NCI-H2029 (cell line): Measurements from ENCODE around the gene ABCB6.

Experiments used
- DNase-seq: peaks from one replicate; lab custom pipeline; 2025; lab: John Stamatoyannopoulos, UW

ABCB6 gene

DNA sequence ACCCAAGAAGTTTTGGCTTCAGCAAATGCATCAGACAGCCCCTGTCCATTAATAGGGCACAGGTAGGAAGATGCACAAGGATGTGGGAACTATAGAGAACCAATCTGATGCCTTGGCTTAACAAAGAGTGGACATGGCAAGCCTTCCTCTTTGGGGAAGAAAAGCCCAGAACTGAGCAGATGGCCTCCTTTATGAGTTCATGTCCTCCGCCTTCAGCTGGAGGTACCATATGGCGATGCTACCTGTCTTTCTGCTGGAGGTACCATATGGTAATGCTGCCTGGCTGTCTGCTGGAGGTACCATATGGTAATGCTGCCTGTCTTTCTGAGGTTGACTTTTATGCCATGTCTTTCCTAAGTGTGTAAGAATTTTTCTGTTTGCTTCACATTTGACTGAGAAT lies 34.6 kb downstream of the ABCB6 start:
- no peak for DNase-seq

DNA sequence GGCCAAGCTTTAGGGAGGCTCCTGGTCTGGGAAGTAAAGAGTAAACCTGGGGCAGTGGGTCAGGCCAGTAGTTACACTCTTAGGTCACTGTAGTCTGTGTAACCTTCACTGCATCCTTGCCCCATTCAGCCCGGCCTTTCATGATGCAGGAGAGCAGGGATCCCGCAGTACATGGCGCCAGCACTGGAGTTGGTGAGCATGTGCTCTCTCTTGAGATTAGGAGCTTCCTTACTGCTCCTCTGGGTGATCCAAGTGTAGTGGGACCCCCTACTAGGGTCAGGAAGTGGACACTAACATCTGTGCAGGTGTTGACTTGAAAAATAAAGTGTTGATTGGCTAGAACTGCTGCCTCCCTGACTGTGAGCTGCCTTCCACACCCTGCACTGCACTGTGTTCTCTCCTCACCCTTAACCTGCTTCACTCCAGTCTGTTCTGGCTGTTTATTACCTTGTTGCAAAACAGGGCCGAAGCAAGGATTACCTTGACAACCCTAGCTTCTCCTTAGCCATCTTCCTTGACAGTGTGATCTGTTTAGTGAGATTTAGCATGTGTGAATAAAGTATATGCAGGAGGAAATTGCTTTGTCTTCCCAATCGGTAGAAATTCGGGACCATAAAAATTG lies 35.5 kb downstream of the ABCB6 start:
- no peak for DNase-seq

DNA sequence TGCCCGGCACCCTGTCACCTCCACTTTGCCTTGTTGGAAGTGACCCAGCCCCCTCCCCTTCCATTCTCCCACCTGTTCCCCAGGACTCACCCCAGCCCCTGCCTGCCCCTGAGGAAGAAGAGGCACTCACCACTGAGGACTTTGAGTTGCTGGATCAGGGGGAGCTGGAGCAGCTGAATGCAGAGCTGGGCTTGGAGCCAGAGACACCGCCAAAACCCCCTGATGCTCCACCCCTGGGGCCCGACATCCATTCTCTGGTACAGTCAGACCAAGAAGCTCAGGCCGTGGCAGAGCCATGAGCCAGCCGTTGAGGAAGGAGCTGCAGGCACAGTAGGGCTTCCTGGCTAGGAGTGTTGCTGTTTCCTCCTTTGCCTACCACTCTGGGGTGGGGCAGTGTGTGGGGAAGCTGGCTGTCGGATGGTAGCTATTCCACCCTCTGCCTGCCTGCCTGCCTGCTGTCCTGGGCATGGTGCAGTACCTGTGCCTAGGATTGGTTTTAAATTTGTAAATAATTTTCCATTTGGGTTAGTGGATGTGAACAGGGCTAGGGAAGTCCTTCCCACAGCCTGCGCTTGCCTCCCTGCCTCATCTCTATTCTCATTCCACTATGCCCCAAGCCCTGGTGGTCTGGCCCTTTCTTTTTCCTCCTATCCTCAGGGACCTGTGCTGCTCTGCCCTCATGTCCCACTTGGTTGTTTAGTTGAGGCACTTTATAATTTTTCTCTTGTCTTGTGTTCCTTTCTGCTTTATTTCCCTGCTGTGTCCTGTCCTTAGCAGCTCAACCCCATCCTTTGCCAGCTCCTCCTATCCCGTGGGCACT lies 36.2 kb downstream of the ABCB6 start:
- no peak for DNase-seq

DNA sequence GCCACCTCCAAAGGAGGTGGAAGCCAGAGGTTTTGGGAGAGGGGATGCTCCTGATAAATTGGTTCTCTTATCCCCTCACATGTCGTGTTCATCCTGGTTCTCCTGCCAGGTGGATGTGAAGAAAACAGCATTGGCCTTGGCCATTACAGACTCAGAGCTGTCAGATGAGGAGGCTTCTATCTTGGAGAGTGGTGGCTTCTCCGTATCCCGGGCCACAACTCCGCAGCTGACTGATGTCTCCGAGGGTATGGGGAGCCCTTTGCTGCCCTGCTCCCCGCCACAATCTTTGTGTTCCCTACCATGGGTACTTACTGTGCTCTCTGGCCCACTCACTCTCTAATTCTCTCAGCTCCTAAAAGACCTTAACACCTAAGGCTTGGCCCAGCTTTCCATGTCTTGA lies 37.2 kb downstream of the ABCB6 start:
- DNase-seq: no peak

DNA sequence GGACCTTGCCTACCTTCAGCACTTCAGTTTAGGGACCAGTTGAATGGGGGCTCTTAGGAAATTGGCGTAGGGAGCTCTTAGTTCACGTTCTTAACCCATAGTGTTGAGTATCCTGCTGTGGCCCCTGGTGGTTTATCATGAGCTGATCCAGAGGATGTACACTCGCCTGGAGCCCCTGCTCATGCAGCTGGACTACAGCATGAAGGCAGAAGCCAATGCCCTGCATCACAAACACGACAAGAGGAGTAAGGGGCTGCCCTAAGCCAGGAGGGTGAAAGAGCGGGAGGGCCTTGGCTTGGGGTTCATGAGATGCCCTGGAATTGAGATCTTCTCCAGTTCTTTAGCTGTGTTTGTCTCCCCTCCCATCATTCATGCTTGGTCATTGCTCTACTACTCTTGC lies 37.8 kb downstream of the ABCB6 start:
- no peak for DNase-seq

DNA sequence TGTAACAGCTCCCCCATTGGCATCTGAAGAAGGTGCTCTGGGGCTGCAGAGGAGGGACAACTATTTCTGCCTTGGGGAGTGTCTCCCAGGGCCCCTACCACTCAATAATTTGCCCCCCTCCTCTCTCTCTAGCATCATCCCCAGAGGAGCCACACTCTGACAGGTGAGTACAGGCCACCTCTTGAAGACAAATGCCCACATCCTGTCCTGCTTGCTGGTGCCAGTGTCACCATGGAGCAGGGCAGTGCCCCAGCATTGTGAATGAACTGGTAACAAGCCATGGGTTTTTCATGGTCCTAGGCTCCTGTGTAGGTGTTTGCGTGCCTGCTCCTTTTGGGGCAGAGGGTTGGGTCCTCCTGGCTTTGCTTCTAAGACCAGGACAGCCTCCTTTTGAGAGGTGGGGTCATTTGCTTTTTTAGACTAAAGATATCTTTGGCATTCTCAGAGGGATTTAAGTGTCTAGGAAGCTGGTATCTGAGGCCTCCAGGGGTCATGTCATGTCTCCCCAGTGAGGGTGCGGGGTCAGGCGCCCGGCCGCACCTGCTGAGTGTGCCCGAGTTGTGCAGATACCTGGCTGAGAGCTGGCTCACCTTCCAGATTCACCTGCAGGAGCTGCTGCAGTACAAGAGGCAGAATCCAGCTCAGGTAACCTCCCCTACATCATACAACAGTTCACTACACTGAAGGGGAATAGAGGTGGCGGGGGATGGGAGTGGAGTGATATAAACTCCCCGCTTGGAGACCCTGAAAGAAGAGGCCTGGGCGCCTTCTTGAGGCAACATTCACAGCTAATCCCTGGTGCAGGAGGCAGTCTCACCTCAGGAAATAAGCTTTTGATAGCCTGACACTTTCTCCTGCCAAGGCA lies 38.9 kb downstream of the ABCB6 start:
- DNase-seq: no peak

DNA sequence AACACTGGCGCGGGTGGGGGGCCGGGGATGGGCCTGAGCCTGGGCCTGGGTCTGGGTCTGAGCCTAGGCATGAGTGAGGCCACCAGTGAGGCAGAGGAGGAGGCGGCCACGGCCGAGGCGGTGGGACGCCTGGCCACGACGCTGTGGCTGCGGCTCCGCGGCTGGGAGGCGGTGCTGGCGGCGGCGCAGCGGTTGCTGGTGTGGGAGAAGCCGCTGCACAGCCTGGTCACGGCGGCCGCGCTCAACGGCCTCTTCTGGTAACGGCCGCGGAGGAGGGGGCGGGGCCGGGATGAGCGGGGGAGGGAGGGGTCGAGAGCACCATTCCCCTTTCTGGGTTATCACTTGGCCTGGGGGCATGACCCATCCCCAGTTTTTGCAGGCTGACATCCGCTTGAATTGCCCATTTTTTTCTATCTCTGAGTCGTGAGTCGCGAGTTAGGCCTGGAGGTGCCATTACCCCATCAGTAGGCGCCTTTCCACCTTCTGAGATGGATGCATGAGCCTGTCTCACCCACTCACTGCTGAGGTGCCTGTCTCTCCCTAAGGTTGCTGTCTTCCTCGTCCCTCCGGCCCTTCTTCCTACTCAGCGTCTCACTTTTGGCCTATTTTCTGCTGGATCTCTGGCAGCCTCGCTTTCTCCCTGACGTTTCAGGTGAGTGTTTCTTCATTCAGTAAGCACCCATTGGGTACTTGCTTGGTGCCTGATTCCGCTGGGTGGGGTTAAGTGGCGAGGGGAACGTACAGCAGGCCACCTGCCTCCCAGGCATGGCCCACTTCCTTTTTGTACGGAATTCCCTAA lies 40.2 kb downstream of the ABCB6 start:
- no peak for DNase-seq

DNA sequence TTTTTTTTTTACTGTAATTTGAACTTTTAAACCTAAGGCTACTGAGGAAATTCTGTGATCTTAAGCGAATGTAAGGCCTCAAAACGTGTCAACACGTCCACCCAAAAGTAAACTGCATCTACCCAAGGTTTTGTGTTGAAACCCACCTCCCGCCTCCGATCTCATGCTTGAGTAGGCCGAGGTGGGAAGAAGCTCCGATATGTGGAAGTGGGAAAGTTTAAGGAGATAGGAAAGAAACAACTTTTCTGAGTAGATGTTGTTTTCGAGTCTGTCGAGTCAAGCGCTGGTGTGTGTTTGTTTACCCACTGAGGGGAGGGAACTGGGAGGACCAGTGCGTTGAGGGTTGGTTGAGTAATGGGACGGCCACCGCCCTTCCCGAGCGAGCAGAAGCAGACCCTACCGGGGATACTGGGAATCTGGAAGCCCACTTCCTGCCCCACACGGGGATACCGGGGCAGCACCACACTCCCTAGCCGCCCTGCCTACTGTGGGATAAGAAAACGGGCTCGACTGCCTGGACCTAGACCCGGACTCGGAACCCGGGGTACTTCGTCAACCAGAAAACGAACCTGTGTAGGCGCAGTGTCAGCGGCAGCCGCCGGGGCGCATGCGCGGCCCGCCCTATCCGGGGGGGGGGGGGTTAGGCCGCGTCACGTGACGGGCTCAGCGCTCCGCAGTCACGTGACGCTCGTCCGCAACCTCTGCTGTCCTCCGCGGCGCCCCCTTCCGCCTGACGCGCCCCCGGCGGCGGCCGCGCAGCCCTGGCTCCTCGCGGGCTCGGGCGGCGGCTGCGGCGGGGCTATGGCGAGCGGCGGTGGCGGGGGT lies 41.0 kb downstream of the ABCB6 start, which contains the start of gene RETREG2:
RETREG2 (plus strand) TSS at position 724 of the 825 bp plus-strand sequence; CDS start at position 802, 78 bp downstream.
- peak; percentile 80 for DNase-seq

DNA sequence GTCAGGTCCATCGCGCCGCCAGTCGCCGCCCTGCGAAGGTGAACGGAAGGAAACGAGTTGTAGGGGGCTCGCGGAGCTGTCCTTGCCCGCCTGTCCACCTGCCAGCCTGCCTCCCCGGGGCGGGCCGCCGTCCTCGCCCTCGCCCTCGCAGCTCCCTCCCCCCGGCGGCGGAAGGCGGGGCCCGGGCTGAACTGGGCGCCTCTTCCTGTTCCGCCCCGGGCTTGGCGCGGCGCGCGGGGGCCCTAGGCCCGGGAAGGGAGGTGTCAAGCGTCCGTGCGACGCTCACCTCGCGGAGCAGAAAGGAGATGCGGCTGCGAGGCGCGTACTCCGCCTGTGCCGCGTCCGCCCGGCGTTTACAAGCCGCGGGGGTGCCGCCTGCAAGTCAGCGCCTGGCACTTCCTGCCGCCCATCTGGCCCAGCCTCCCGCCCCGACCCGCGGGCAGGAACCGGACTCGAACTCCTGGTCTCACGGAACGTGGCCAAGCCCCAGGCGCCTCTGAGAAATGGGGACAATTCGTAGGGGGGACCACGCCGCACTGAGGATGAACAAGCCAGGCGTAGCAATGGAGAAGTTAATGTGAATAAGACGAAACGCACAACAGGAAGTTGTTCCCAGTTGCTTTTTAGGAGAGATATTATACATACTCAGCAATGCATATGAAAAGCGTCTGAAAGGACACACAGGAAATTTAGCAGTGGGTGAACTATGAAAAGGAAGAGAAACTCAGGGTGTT lies 41.8 kb downstream of the ABCB6 start, which contains the start of gene CNPPD1:
CNPPD1 (minus strand) TSS at position 108 of the 734 bp plus-strand sequence; CDS start at position 11, 97 bp downstream.
- DNase-seq: peak; percentile 76

DNA sequence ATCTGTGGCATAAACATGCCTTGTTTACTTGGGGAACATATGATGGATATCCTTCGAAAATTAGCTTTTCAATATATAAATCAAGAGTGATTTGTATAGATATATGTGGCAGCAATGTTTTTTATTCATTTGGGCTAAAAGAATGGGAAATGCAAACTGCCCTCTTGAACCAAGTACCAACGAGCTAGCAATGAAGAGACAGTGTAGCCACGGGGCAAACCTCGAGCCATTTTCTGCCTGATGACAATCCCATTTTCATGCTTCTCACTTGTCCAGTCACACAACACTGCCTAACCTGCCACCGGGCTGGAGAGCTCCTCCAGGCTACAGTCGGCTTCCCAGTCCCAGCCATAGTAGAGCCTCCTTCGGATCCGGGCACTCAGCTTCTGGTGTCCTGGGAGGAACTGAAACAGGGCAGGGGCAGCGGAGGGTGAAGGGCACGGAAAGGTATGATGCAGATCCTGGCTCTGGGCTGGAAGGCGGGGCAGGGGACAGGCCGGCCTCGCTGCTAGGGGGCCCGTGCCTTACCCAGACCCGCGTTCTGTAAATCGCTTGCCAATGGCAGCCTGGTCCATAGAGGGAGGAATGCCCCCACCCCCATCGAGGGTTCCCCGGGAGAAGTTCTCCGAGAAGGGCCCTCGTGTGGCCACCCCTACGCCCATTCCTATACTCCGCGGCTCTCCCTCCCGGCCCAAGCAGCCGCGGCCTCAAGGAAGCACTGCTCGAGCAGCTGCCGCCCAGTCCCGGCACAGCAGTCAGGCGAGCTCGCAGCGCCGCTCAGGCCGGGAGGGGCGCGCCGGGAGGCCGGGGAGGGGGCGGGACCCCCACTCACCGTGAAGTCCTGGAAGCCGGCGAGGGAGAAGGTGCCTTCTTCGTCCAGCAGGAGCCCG lies 42.6 kb downstream of the ABCB6 start:
- DNase-seq: no peak

DNA sequence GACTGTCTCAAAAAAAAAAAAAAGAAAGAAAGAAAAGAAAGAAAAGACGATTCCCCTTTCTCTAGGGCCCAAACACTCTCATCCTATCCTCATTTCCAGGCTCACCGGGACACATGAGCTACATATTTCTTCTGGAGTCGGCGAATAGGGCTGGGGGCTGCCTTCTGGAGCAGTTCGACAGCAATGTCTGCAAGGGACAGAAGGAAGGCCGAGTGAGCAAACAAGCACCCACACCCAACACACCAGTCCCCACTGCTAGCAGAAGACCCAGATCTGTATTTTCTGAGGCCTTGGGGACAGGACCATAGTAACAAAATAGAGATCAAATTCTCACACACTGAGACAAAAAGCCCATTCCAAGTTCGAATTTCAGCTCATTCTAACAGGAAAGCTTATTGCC lies 43.3 kb downstream of the ABCB6 start:
- DNase-seq: no peak

DNA sequence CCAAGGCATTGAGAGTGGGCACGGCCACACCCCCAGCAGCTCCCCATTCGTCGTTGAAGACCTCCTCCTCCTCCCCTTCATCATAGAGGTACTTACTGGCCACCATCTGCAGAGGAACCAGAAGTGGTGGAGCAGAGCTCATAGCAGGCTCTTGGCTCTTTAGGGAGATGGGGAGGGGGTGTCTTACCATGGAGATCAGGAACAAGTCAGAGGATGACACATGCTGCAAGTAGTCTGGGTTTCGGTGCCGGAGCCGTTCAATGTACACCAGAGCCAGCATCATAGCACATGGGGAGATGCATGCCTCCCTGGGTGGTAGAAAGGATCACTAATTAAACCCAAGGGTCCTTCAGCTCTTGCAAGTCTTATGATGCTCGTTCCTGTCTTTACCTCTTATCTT lies 44.0 kb downstream of the ABCB6 start:
- no peak for DNase-seq

DNA sequence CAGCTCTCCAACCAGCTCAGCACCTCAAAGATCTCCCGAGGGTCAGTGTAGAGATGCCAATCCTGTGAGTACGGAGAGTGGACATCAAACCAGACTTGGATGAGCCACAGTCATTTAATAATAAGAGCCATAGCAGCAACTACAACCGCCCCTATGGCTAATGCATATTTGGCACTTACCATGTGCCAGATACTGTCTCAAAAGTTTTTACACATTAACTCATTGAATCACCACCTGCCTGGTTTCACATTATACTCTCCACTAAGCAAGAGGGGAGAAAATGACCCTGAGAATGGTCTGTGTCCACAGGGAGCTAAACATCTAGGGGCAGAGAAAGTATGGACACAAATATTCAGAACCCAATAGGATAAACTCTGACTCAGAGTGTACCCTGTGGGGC lies 44.6 kb downstream of the ABCB6 start:
- DNase-seq: no peak

DNA sequence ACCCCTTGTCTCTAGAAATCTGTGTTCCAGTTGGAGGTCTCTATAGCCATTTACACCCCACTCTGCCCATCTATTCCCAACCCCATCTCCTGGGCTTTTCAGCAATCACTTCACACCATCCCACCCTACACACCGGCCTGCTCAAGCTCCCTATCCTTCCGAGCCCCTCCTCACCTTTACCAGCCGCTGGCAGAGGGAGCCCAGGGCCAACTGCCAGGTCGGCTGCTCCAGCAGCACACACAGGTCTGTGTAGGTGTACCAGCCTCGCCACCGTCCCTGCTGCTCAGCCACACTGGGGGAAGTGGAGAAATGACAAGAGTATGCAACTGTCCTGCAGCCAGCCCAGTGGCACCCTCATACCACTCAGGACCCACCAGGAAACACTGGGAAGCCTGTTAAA lies 45.6 kb downstream of the ABCB6 start:
- no peak for DNase-seq

DNA sequence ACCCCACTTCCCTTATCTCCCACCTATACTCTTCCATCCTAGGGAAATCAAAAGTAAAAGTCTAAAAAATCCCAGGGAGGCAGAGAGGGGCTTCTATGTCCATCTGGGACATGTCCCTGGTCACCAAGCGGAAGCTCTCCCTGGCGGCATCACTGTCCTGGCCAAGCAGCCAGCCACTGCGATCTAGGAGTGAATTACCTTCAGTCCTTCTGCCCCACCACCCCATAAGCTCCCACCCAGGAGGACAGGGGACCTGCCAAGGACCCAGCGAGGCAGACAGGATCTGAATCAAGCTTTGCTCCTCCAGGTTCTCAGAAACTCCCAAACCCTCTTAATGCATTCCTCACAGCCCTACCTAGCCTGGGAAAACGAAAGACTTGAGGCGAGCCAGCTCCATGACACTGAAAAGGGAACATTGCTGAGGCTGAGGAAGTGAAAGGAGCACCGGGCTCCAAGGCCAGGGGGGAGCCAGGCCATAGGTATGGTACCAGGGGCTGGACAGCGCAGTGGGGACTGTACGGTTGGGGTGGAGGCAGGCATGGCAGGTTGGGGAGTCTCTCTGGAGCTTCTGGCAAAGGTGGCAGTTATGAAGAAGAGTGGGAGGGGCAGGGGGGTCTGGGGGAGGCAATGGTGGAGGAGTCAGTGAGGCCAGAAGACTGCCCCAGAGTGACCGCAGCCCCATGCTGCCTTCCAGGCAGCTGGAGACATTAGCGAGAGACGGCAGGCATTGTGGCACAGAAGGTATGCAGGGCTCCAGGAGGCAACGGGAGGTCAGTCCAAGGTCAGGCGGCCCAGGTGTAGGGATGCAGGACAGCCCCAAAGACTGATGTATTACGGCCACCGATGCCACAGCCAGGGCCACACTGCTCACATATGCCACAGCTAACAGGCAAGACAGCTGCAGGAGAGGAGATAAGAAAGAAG lies 46.3 kb downstream of the ABCB6 start:
- no peak for DNase-seq

DNA sequence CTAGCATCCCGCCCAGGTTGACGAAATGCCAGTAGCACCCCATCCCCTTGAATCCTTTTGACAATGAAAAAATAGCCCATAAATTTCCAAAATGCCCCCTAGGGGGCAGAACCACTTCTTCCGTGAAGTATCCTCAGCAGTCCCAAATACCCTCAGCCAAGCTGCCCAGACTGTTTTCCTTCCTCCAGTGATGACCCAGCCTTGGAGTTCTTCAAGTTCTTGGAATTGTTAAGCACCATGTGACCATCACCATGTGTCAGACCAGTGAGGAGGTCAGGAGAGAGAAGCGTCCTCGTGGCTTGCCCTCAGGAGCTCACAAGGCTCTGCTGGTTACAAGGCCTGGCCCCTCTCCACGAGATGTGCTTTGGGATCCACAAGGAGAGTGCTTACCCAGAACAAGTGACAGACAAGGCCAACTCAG lies 47.5 kb downstream of the ABCB6 start:
- DNase-seq: no peak

DNA sequence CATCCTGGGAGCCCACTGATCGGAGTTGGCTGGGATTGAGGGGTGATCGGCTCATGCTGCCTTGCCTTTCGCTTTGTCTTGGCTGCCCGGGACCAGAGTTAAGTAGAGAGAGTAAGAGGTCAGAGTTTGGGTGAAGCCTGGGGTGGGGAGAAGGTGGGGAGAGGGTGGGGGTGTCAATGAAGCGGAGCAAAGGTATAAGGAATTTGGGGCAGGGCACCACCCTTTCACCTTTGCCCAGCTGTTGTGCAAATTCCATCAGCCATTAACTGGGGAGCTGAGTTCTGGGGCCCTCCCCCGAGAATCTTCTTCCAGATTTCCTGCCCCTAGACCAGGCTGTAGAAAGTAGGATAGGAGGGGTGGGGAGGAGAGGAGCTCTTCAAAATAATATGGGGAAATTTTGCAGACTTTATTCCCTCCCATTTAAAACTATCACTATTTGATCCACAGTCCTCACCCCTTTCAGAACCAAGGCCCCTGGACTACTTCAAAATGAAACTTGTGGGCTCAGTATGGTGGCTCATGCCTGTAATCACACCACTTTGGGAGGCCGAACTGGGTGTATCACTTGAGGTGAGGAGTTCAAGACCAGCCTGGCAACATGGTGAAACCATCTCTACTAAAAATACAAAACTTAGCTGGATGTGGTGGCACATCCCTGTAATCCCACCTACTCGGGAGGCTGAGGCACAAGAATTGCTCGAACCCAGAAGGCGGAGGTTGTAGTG lies 48.7 kb downstream of the ABCB6 start, which contains the start of gene SLC23A3:
SLC23A3 (minus strand) TSS at position 100 of the 725 bp plus-strand sequence; CDS start at position 55, 45 bp downstream.
- no peak for DNase-seq
